ENCODE data around the gene EPS8. TPM values are rescaled to one million over a fixed set of nuclear protein-coding genes. Genes with fewer than 3 reads are reported as not detected.

The EPS8 gene
- total RNA-seq, 1 experiment from 2014 or later: 97.5 TPM

GRCh38 chr12:15649347-15649746, 139.8 kb downstream of the EPS8 start:
- TF ChIP-seq, protein P1, sequence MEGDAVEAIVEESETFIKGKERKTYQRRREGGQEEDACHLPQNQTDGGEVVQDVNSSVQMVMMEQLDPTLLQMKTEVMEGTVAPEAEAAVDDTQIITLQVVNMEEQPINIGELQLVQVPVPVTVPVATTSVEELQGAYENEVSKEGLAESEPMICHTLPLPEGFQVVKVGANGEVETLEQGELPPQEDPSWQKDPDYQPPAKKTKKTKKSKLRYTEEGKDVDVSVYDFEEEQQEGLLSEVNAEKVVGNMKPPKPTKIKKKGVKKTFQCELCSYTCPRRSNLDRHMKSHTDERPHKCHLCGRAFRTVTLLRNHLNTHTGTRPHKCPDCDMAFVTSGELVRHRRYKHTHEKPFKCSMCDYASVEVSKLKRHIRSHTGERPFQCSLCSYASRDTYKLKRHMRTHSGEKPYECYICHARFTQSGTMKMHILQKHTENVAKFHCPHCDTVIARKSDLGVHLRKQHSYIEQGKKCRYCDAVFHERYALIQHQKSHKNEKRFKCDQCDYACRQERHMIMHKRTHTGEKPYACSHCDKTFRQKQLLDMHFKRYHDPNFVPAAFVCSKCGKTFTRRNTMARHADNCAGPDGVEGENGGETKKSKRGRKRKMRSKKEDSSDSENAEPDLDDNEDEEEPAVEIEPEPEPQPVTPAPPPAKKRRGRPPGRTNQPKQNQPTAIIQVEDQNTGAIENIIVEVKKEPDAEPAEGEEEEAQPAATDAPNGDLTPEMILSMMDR (IDR thresholded peaks at IDR 0.05; ENCODE audit: unreplicated experiment): no peak
- Mint-ChIP-seq H3K36me3 (ENCODE audit: insufficient read depth, unreplicated experiment) (peaks cover 19% of the 10 kb centered on the region), H3K27ac (ENCODE audit: unreplicated experiment) (no peak overlapping the region), H3K4me3 (ENCODE audit: low read depth, unreplicated experiment) (no peak overlapping the region), H3K27me3 (ENCODE audit: unreplicated experiment) (no peaks in the 10 kb centered on the region), H3K9me3 (ENCODE audit: low read depth, unreplicated experiment) (no peaks in the 10 kb centered on the region), H3K4me1 (ENCODE audit: low read depth, unreplicated experiment) (no peaks in the 10 kb centered on the region)
- no TSS peak for BruUV-seq (replicated peaks)
- no peak for DNase-seq
- intact Hi-C loops (cut with micrococcal nuclease; ENCODE audit: unreplicated experiment): no loop called here
- CTCF ChIA-PET: interaction anchor here (1.3 kb wide), 1 partner anchor 13 kb away, joined by 3 read pairs; no protein-coding TSS in a partner anchor

- no TSS peak for BruUV-seq (replicated peaks)
- TF ChIP-seq, protein P1 (IDR thresholded peaks at IDR 0.05; ENCODE audit: unreplicated experiment): no peak
- Mint-ChIP-seq H3K27ac (ENCODE audit: unreplicated experiment) (no peak overlapping the region), H3K4me3 (ENCODE audit: low read depth, unreplicated experiment) (no peak overlapping the region), H3K27me3 (ENCODE audit: unreplicated experiment) (no peaks in the 10 kb centered on the region), H3K4me1 (ENCODE audit: low read depth, unreplicated experiment) (no peaks in the 10 kb centered on the region), H3K9me3 (ENCODE audit: low read depth, unreplicated experiment) (no peaks in the 10 kb centered on the region), H3K36me3 (ENCODE audit: insufficient read depth, unreplicated experiment) (peaks cover 17% of the 10 kb centered on the region)
- CTCF ChIA-PET: interaction anchor here (1.3 kb wide), 1 partner anchor 14 kb away, joined by 3 read pairs; no protein-coding TSS in a partner anchor
- intact Hi-C loops (cut with micrococcal nuclease; ENCODE audit: unreplicated experiment): no loop called here
- DNase-seq: no peak
These were observed 140.6 kb downstream of the EPS8 start for GRCh38 chr12:15648558-15648957.

DNA sequence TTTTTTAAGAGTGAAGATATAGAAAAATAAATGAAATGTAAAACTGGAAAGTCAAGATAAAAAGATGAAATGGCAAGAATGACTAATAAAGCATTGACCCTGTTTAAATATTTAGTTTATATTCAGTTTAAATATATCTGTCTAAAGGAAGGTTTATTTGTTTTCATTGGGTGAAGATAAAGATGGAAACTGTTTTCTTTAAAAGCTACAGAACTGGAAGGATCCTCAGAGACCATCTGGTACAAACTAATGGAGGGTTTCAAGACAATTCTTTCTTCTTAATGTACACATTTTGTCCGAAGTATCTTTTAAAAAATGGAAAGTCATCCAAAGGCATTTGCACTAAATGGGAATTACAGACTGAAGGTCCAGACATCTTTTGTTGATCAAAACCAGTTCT, 142.6 kb downstream of the EPS8 start:
- Mint-ChIP-seq H3K27me3 (ENCODE audit: unreplicated experiment) (no peaks in the 10 kb centered on the region), H3K4me1 (ENCODE audit: low read depth, unreplicated experiment) (no peaks in the 10 kb centered on the region), H3K4me3 (ENCODE audit: low read depth, unreplicated experiment) (no peak overlapping the region), H3K9me3 (ENCODE audit: low read depth, unreplicated experiment) (no peaks in the 10 kb centered on the region), H3K36me3 (ENCODE audit: insufficient read depth, unreplicated experiment) (peaks cover 11% of the 10 kb centered on the region), H3K27ac (ENCODE audit: unreplicated experiment) (no peak overlapping the region)
- BruUV-seq (replicated peaks): no TSS peak
- TF ChIP-seq, protein P1 (IDR thresholded peaks at IDR 0.05; ENCODE audit: unreplicated experiment): no peak
- CTCF ChIA-PET: no interaction called here
- intact Hi-C loops (cut with micrococcal nuclease; ENCODE audit: unreplicated experiment): no loop called here
- no peak for DNase-seq

DNA sequence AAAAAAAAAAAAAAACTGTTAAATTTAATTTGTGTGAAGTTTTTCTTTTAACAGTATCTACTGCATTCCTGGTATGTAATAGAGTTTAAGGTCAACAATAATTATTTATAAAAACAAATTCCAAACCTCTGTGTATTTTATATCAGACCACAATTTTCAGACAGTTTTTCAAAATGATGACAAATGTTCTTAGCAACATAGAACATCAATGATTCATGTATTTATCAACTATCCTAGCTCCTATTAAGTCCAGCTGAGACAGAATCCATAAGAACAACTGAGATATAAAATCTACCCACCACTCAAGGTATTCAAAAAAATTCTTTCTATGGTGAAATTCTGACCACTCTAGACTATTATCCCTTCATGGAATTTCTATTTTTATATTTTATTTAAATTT, 144.5 kb downstream of the EPS8 start:
- CTCF ChIA-PET: interaction anchor here (1.5 kb wide), 1 partner anchor 10 kb away, joined by 3 read pairs; no protein-coding TSS in a partner anchor
- Mint-ChIP-seq H3K4me3 (ENCODE audit: low read depth, unreplicated experiment) (no peak overlapping the region), H3K27ac (ENCODE audit: unreplicated experiment) (no peak overlapping the region), H3K4me1 (ENCODE audit: low read depth, unreplicated experiment) (no peaks in the 10 kb centered on the region), H3K27me3 (ENCODE audit: unreplicated experiment) (no peaks in the 10 kb centered on the region), H3K36me3 (ENCODE audit: insufficient read depth, unreplicated experiment) (peaks cover 28% of the 10 kb centered on the region), H3K9me3 (ENCODE audit: low read depth, unreplicated experiment) (no peaks in the 10 kb centered on the region)
- TF ChIP-seq, protein P1 (IDR thresholded peaks at IDR 0.05; ENCODE audit: unreplicated experiment): no peak
- BruUV-seq (replicated peaks): no TSS peak
- DNase-seq: no peak
- intact Hi-C loops (cut with micrococcal nuclease; ENCODE audit: unreplicated experiment): no loop called here

All from Calu3 (cell line).